HG03175 (cell line): ENCODE data around the gene PCGF6.
"Not testable (repeated sequence)": the region's sequence is repeated elsewhere in the genome, so short reads cannot be mapped to it uniquely, and the experiment has no call there.

ENCODE experiments used
- ATAC-seq: cut with Tn5 transposase; IDR thresholded peaks from one replicate; pipeline ENCODE4 v1.9.1; 2021; ENCODE audit warnings: mild to moderate bottlenecking, moderate library complexity; ENCODE audit not compliant: unreplicated experiment

Gene PCGF6

GRCh38 chr10:103258928-103259327 lies 92.0 kb downstream of the PCGF6 start:
- not testable (repeated sequence) for ATAC-seq

- no peak for ATAC-seq
Measured at GRCh38 chr10:103257812-103258211, 93.1 kb downstream of the PCGF6 start.

GRCh38 chr10:103256613-103257012 lies 94.3 kb downstream of the PCGF6 start:
- ATAC-seq = no peak

- ATAC-seq = no peak
Measured at GRCh38 chr10:103254538-103255325, 96.2 kb downstream of the PCGF6 start.

- no peak for ATAC-seq
Measured at GRCh38 chr10:103254113-103254512, 96.8 kb downstream of the PCGF6 start.
